Mesothelial cell of epicardium (in vitro differentiated cells): ENCODE measurements around the gene AGAP2. TPM values are rescaled to one million over a fixed set of nuclear protein-coding genes. Genes with fewer than 3 reads are reported as not detected.

Source experiments
- DNase-seq, 2 experiments: peaks; one replicate each; pipeline ENCODE4 v3.0.0; 2021; ENCODE audit warnings: low spot score in 2 of 2; ENCODE audit not compliant: unreplicated experiment in 2 of 2
- H3K27ac Mint-ChIP-seq: 2 replicates; pipeline ENCODE4 v1.8.0; 2021; ENCODE audit warnings: mixed read lengths
- H3K27me3 Mint-ChIP-seq: 2 replicates; pipeline ENCODE4 v1.8.0; 2021; ENCODE audit warnings: low read depth, mixed read lengths
- H3K36me3 Mint-ChIP-seq: 2 replicates; pipeline ENCODE4 v1.8.0; 2021; ENCODE audit warnings: mixed read lengths
- H3K4me1 Mint-ChIP-seq: 2 replicates; pipeline ENCODE4 v1.8.0; 2021; ENCODE audit warnings: mixed read lengths
- H3K4me3 Mint-ChIP-seq: 2 replicates; pipeline ENCODE4 v1.8.0; 2021; ENCODE audit warnings: mild to moderate bottlenecking, moderate library complexity, mixed read lengths
- H3K9me3 Mint-ChIP-seq: 2 replicates; pipeline ENCODE4 v1.8.0; 2021; ENCODE audit warnings: mixed read lengths
- CTCF ChIP-seq: fragments of 200-600 bp; sonication (generic); IDR thresholded peaks from one replicate; pipeline ENCODE4 v1.5.0; 2021; ENCODE audit warnings: antibody characterized with exemption; ENCODE audit not compliant: unreplicated experiment
- total RNA-seq: library from RNA; stranded (reverse); gene quantifications from 3 replicates; pipeline ENCODE4 v1.2.1, GENCODE V29; 2021

AGAP2 gene
- total RNA-seq, 1 donor from 2014 or later, result 2.8 TPM

- DNase-seq, result no peak
- H3K4me3 Mint-ChIP-seq, result no peak overlapping the region
- TF ChIP-seq CTCF, result no peak
- H3K27ac Mint-ChIP-seq, result no peak overlapping the region
- peaks cover 89% of the 10 kb centered on the region for H3K27me3 Mint-ChIP-seq
- no peaks in the 10 kb centered on the region for H3K9me3 Mint-ChIP-seq
- H3K4me1 Mint-ChIP-seq, result peaks cover 15% of the 10 kb centered on the region
- no peaks in the 10 kb centered on the region for H3K36me3 Mint-ChIP-seq
These were observed 4.0 kb downstream of the AGAP2 start for GRCh38 chr12:57734591-57734990.

- H3K4me3 Mint-ChIP-seq, result no peak overlapping the region
- peaks cover 11% of the 10 kb centered on the region for H3K4me1 Mint-ChIP-seq
- no peak overlapping the region for H3K27ac Mint-ChIP-seq
- H3K9me3 Mint-ChIP-seq, result no peaks in the 10 kb centered on the region
- peaks cover 89% of the 10 kb centered on the region for H3K27me3 Mint-ChIP-seq
- H3K36me3 Mint-ChIP-seq, result no peaks in the 10 kb centered on the region
- TF ChIP-seq CTCF, result no peak
- no peak for DNase-seq
These were observed 4.6 kb downstream of the AGAP2 start for GRCh38 chr12:57733928-57734327.

- Mint-ChIP-seq H3K27me3 (peaks cover 93% of the 10 kb centered on the region), H3K36me3 (no peaks in the 10 kb centered on the region), H3K27ac (no peak overlapping the region), H3K4me1 (peaks cover 10% of the 10 kb centered on the region), H3K9me3 (no peaks in the 10 kb centered on the region), H3K4me3 (no peak overlapping the region)
- TF ChIP-seq CTCF, result no peak
- no peak for DNase-seq
These were observed 5.6 kb downstream of the AGAP2 start for GRCh38 chr12:57732726-57733593.

GRCh38 chr12:57732270-57732669, 6.3 kb downstream of the AGAP2 start:
- Mint-ChIP-seq H3K27ac (no peak overlapping the region), H3K4me3 (no peak overlapping the region), H3K36me3 (no peaks in the 10 kb centered on the region)

GRCh38 chr12:57731411-57732080, 7.0 kb downstream of the AGAP2 start:
- Mint-ChIP-seq H3K27me3 (peaks cover 99% of the 10 kb centered on the region), H3K4me3 (no peak overlapping the region), H3K36me3 (no peaks in the 10 kb centered on the region), H3K9me3 (no peaks in the 10 kb centered on the region), H3K4me1 (peaks cover 4% of the 10 kb centered on the region), H3K27ac (no peak overlapping the region)
- no peak for TF ChIP-seq CTCF
- DNase-seq, result no peak

More at GRCh38 chr12:57732270-57732669, 6.3 kb downstream of the AGAP2 start:
- DNase-seq, result no peak
- Mint-ChIP-seq H3K27me3 (peaks cover 100% of the 10 kb centered on the region), H3K4me1 (peaks cover 10% of the 10 kb centered on the region), H3K9me3 (no peaks in the 10 kb centered on the region)
- TF ChIP-seq CTCF, result no peak
